ENCODE results near the gene REEP6. TPM values are rescaled to one million over a fixed set of nuclear protein-coding genes. Genes with fewer than 3 reads are reported as not detected.

Gene REEP6
- total RNA-seq, result 4.0 TPM

GRCh38 chr19:1491114-1491848 lies at the start of gene REEP6:
Gene REEP6, plus strand, starts transcription at chr19:1491181. Its CDS starts 89 bp downstream, at chr19:1491270.

GRCh38 chr19:1449467-1450442 lies 41.2 kb upstream of the REEP6 start, which contains the start of gene APC2:
Gene APC2, plus strand, starts transcription at chr19:1450121. Its CDS starts 2,881 bp downstream, at chr19:1453002.

GRCh38 chr19:1478934-1479707 lies 11.9 kb upstream of the REEP6 start, which contains the start of gene C19orf25:
Gene C19orf25, minus strand, starts transcription at chr19:1479215. Its CDS starts 312 bp downstream, at chr19:1478903.

GRCh38 chr19:1490311-1491113 lies 469 bp upstream of the REEP6 start, which contains the start of gene PCSK4:
Gene PCSK4, minus strand, starts transcription at chr19:1490350. Its CDS starts 4 bp downstream, at chr19:1490346.

GRCh38 chr19:1512671-1513498 lies 21.9 kb downstream of the REEP6 start, which contains the start of gene ADAMTSL5:
Gene ADAMTSL5, minus strand, starts transcription at chr19:1513019. Its CDS starts 2,076 bp downstream, at chr19:1510943.

GRCh38 chr19:1523412-1524286 lies 32.7 kb downstream of the REEP6 start, which contains the start of gene PLK5:
Gene PLK5, plus strand, starts transcription at chr19:1524077. Its CDS starts 2,920 bp downstream, at chr19:1526997.

Other genes starting within 250 kb of the REEP6 start
- gene ATP5F1D, start 249.4 kb upstream of the REEP6 start, total RNA-seq, result 73.6 TPM
- 40.8 TPM for gene MIDN, start 242.6 kb upstream of the REEP6 start, total RNA-seq
- gene CIRBP, start 221.8 kb upstream of the REEP6 start, total RNA-seq, result 748 TPM
- 16.6 TPM for gene FAM174C, start 215.7 kb upstream of the REEP6 start, total RNA-seq
- 2.9 TPM for gene EFNA2, start 205.3 kb upstream of the REEP6 start, total RNA-seq
- gene NDUFS7, start 107.3 kb upstream of the REEP6 start, total RNA-seq, result 83.7 TPM
- gene GAMT, start 89.6 kb upstream of the REEP6 start, total RNA-seq, result 63.8 TPM
- gene DAZAP1, start 83.6 kb upstream of the REEP6 start, total RNA-seq, result 59.6 TPM
- 697 TPM for gene RPS15, start 52.8 kb upstream of the REEP6 start, total RNA-seq
- gene APC2, start 41.1 kb upstream of the REEP6 start, total RNA-seq, result 1.7 TPM
- 37.7 TPM for gene C19orf25, start 12.0 kb upstream of the REEP6 start, total RNA-seq
- 9.4 TPM for gene PCSK4, start 831 bp upstream of the REEP6 start, total RNA-seq
- gene ADAMTSL5, start 21.8 kb downstream of the REEP6 start, total RNA-seq, result 2.7 TPM
- 0.12 TPM for gene PLK5, start 32.9 kb downstream of the REEP6 start, total RNA-seq
- 52.7 TPM for gene MEX3D, start 77.1 kb downstream of the REEP6 start, total RNA-seq
- 74.8 TPM for gene MBD3, start 101.7 kb downstream of the REEP6 start, total RNA-seq
- 49.7 TPM for gene UQCR11, start 114.3 kb downstream of the REEP6 start, total RNA-seq
- gene TCF3, start 161.4 kb downstream of the REEP6 start, total RNA-seq, result 80.4 TPM